Measurements from ENCODE around the gene LMTK3. TPM values are rescaled to one million over a fixed set of nuclear protein-coding genes. Genes with fewer than 3 reads are reported as not detected.

Gene LMTK3
- total and polyA plus RNA-seq, 12 donors = 0.06 to 15.1 (median 2.2) TPM

DNA sequence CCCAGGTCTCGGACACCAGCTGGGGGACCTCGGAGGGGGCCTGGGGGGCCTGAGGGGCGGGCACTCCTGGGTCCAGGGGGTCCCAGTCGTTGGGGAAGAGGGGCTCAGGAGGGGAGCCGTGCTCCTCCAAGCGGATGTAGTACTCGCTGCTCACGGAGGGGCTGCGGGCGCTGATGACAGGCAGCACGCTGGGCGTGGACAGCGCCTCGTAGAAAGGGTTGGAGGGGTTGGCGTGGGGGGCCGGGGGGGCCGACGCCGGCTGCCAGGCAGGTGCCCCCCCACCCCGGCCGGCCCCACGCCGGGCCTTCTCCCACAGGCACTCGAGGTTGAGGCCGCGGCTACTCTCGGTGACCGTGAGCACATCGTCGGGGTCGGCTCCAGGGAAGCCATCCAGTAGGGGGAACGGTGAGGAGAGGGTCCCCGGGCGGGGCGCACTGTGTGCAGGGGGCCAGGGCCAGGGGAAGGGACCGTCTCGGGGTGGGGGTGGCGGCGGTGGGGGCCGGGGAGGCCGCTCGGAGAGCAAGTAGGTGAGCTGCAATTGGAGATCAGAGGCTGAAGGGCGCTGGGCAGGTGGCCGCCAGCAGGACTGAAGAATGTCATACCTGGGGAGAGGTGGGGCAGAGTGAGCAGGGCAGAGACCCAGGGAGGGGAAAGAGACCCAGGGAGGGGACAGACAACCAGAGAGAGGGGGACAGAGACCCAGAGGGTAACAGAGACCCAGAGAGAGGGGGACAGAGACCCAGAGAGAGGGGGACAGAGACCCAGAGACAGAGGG, 12.1 kb downstream of the LMTK3 start:
- no peak for DNase-seq
- no peak for TF ChIP-seq CTCF (IDR thresholded peaks at IDR 0.05)
- no peak for TF ChIP-seq POLR2A (IDR thresholded peaks at IDR 0.05)
- Histone ChIP-seq H3K27me3 (no peaks in the 10 kb centered on the region), H3K27ac (no peak overlapping the region), H3K9me3 (replicated peaks in 1 of 3) (no peaks in the 10 kb centered on the region), H3K4me1 (replicated peaks in 1 of 2) (peaks cover 6 to 8% of the 10 kb centered on the region in 2 donors), H3K4me3 (no peak overlapping the region), H3K36me3 (replicated peaks in 1 of 2) (no peaks in the 10 kb centered on the region)
- WGBS, 4 donors = 43 to 82% (median 61%) methylated on average over 8 to 40 of the region's 44 CpGs
- intact Hi-C loops (cut with DNase I) = no loop called here

- 21 to 55% (median 46%) methylated on average over 7 to 54 of the region's 59 CpGs for WGBS, 4 donors
- Histone ChIP-seq H3K9me3 (replicated peaks in 1 of 3) (no peaks in the 10 kb centered on the region), H3K27ac (no peak overlapping the region), H3K4me1 (replicated peaks in 1 of 2) (peaks cover 11 to 14% of the 10 kb centered on the region in 2 donors), H3K27me3 (no peaks in the 10 kb centered on the region), H3K4me3 (no peak overlapping the region), H3K36me3 (replicated peaks in 1 of 2) (no peaks in the 10 kb centered on the region)
- no peak for DNase-seq
- TF ChIP-seq POLR2A (IDR thresholded peaks at IDR 0.05) = no peak
- TF ChIP-seq CTCF (IDR thresholded peaks at IDR 0.05) = no peak
- intact Hi-C loops (cut with DNase I) = no loop called here
These were observed 12.9 kb downstream of the LMTK3 start for GRCh38 chr19:48498595-48499311.

GRCh38 chr19:48497728-48498594, 13.7 kb downstream of the LMTK3 start:
- 53 to 76% (median 63%) methylated on average over 18 to 46 of the region's 46 CpGs for WGBS, 4 donors
- no peaks in the 10 kb centered on the region for H3K9me3 ChIP-seq (replicated peaks in 1 of 3)
- H3K27me3 ChIP-seq = no peaks in the 10 kb centered on the region
- peaks cover 11 to 14% of the 10 kb centered on the region in 2 donors for H3K4me1 ChIP-seq (replicated peaks in 1 of 2)
- no peak for DNase-seq
- intact Hi-C loops (cut with DNase I) = no loop called here
- H3K36me3 ChIP-seq (replicated peaks in 1 of 2) = no peaks in the 10 kb centered on the region
- no peak overlapping the region for H3K27ac ChIP-seq
- H3K4me3 ChIP-seq = no peak overlapping the region
- TF ChIP-seq CTCF (IDR thresholded peaks at IDR 0.05) = no peak
- no peak for TF ChIP-seq POLR2A (IDR thresholded peaks at IDR 0.05)
